ENCODE data around the gene GTF3C1.
A peak's percentile ranks its signal among the peaks of the same experiment; 100 is the strongest.

Gene GTF3C1

DNA sequence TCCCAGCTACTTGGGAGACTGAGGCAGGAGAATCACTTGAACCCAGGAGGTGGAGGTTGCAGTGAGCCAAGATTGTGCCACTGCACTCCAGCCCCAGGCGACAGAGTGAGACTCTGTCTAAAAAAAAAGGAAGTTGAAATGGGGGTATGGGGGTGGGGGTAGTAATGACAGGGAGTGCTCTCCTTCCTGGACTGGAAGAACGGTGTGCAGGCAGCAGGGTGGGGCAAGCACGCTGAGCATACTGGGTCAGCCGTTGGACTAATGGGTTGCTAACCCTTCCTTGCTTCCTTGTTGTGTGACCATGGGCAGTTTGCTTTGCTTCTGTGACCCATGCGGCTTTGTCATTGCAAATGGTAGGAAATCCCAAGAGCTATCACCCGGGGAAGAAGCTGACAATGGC is 16.7 kb upstream of the GTF3C1 start:
- DNase-seq, result no peak

DNA sequence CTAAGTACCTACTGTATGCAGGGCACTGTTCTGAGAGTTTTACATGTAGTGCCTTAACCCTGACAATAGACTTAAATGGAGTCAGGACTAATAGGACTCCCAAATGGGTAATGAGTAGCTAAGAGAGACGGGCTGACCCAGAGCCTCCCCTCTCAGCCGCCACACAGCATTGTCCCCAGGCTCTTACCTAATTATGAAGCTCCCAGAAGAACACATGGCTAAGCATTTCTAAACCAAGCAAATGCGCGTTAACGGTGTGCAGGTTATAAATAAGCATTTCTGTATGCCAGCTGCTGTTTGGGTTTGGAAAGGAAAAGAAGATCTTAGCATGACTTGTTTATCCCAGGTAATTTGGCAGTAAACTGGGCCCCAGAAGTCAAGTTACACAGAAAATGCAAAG is 14.5 kb upstream of the GTF3C1 start:
- DNase-seq, result no peak

DNA sequence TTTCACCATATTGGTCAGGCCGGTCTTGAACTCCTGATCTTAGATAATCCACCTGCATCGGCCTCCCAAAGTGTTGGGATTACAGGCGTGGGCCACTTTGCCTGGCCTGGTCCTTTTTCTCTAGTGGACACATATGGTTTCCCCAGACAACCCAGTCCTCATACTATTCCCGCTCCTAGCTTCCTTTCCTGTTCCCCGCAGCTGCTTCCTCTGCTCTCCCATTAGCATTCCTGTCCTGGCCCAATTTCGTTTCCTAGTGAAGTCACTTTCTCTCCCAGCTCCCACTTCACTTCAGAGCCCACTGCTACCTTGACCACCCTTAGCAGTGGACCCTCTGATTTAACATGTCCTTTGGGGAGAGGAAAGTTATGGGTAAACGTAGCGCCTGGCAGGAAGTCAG is 11.5 kb upstream of the GTF3C1 start:
- DNase-seq, result no peak

DNA sequence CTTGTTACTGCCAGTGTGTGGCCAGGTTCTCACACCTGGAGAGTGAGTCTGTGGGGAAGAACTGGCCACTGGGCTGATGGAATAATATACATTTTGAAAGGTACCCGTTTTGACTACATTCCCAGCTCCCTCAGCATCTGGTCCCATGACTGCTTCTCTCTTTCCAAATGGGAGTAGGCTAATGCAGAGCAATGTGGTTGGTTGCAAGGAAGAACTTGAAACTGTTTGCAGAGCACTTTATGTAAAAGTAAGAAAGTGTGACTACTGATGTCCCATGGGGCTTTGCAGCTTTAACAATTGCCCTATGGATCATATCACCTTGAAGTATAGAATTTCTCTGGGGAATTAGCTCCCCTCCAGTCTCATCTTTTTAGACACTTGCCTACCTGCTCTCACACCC is 9.2 kb upstream of the GTF3C1 start:
- no peak for DNase-seq

DNA sequence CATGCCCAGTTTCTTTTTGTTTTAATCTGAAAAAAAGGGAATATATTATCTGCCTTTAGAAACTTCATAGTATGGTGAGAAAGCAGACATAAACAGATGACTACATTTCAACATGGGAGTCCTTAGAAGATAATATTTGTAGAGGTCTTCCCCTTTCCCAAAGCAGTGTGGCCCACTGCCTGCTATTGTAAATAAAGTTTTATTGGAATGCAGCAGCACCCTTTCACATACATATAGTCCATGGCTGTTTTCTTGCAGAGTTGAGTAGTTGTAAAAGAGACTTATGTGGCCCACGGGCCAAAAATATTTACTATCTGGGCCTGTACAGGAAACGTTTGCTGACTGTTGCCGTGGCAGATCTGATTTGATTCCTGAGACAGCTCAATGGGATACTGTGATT is 8.7 kb upstream of the GTF3C1 start:
- DNase-seq, result no peak

DNA sequence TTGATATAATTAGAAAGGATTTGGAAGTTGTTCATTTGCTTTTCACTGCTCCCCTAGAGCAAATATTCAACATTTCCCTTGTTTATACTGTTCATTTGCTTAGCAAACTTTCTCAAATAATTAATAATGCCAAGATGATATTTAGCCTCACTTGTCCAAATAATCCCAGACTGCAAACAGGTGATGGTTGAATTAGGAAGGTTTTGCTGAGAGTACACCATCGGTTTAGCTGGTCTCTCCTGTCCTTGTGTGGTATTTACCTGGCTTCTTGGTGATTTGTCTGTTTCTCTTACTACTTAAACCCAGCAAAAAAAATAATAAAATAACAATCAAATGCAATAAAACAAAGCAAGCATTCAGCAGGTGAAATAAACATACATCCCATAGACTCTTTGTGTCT is 6.8 kb upstream of the GTF3C1 start:
- DNase-seq, result no peak

DNA sequence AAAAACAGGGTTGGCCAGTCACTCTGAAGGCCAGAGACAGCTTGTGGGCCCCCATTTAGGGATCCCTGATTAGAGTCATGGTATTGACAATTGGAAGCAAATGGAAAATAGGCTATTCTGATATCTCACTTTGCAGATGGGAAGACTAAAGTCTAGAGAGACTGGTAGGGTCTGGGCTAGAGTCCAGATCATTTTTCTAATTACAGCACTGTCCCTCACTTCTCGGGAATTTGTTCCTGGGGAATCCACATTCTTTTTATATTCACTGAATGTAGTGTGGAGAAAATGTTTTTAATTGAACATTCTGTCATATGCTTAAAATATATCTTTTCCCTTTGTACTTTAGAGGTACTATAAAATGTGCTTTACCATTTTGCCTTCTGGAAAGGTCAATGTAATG is 1.3 kb upstream of the GTF3C1 start:
- DNase-seq, result no peak

DNA sequence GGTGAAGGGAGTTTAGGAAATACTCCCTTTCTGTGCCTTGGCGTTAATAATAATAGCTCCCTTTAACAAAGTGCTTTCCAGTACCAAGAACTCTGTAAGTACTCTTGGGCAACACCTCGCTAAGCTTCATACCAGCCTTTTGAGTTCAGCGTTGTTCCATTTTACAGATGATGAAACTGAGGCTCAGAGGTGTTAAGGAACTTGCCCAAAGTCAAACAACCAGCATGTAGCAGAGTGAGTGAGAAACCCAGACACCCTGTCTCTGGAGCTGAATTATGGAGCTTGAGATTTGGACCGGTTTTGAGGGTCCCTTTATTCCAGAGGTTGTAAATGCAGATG is 838 bp upstream of the GTF3C1 start:
- no peak for DNase-seq

DNA sequence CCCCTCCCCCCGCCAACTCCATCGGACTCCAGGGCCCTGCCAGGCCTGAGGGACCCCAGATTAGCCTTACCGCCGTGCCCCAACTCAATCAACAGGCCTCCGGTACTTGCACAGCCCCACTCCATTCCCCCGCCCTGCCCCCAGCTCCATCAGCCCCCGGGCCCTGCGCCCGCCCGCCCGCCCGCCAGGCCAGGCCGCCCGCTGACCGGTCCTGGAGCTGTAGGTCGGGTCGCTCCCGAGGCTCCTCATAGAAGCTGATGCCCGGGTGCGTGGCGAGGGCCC is 308 bp downstream of the GTF3C1 start:
- DNase-seq, result no peak

DNA sequence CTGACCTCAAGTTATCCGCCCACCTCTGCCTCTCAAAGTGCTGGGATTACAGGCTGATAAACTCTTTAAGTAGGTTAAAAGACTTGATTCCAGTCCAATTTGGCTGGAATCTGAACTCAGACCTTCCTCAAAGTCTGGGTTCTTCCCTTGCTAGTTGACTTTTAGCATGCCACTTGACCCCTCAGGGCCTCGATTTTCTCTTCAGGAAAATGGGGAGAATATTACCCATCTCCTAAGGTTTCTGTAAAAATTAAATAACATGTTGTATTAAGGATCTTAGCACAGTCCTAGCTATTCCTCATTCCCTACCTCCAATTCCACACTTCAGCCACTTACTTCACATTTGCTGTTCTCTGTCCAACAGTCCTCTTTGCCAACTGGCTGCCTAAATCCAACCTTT is 1.9 kb downstream of the GTF3C1 start:
- DNase-seq, result no peak

DNA sequence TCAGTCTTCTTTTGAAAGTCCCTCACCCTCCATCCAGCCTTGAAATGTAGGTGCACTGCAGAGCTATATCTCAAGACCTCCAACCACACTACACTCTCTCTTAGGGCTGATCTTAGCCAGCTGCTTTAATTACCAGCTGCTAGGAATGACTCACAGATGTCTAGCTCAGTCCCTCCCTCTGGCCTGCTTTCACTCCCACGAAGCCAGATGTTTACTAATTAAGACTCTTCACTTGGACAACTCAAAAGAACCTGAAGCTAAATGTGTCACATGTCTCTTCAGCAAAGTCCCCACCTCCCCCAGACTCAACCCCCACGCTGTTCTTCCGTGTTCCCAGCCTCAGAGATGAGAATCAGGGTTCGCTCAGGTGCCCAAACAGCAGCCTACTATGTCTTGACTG is 2.6 kb downstream of the GTF3C1 start:
- DNase-seq, result no peak

DNA sequence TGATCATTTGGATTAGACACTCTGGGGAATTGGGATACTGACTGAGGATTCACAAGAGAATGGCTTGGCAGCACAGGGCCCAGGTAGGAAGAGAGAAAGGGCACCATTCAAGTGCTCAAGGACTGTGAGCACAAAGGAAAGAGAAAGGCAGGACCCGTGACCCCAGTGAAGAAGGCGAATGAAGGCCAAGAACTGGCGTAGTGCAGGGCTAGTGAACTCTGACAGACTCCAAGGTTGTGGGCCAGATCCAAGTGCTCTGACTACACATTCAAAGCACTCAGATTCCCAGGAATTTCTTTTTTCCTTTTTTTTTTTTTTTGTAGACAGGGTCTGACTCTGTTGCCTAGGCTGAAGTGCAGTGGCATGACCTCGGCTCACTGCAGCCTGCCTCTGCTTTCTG is 5.0 kb downstream of the GTF3C1 start:
- no peak for DNase-seq

DNA sequence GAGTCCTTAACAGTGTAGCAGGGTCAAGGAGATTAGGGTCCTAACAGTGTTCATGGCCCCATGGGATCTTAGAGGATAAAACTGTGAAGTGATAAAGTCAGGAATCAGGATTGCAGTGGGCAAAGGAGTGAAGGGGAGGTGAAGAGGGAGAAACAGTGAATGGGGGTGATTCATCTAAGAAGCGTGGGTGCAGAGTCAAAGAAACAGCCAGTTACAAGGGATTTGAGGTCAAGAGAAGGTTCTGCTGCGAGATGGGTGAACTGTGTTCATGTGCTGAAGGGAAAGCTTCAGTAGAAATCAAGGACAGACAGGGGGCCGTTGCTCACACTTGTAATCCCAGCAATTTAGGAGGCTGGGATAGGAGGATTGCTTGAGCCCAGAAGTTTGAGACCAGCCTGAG is 5.9 kb downstream of the GTF3C1 start:
- DNase-seq, result no peak

DNA sequence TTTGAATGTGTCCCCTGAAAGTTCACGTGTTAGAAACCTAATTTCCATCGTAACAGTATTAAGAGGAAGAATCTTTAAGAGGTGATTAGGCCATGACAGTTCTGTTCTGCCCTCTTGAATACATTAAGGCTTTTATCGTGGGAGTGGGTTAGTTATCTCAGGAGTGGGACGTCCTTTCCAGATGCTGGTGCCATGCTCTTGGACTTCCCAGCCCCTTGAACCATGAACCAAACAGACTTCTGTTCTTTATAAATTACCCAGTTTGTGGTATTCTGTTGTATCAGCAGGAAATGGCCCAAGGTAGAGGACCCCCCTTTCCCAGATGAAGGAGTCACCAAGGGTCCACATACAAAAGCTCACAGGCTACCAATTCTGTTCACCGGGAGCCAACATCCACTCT is 10.1 kb downstream of the GTF3C1 start:
- no peak for DNase-seq

DNA sequence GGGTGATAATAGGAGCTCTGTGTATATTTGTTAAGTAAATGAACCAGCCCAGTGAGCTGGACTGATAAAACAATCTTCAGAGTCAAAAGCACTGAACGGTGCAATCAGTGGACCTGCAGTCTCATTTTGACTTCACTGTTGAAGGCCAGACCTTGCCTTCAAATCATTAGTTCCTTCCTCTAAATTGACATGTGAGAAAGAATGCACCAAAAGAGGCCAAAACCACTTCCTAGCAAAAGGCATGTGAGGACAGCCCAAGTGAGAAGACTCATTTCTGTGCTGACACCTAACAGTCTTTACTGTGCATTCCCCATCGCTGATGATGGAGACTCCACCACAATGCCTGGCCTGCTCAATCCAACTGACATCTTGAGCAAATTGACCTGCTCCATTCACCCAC is 10.6 kb downstream of the GTF3C1 start:
- no peak for DNase-seq

DNA sequence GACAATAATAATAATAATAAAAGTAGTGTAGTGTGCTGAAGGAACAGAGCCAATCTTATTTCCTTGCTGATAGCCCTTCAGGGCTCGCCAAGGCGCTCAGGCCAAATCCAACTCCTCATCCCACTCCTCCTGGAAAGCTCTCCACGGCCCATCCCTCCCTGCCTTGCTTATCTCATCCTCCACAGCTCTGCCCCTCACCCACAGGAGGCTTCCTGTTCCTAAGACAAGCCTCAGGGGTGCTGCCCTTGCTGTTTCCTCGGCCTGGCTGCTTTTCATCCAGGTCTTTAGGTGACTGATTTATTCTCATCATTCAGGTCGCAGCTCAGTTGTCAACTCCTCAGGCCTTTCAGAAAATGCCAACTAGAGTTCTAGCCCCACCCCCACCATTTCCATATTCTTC is 11.2 kb downstream of the GTF3C1 start:
- no peak for DNase-seq

DNA sequence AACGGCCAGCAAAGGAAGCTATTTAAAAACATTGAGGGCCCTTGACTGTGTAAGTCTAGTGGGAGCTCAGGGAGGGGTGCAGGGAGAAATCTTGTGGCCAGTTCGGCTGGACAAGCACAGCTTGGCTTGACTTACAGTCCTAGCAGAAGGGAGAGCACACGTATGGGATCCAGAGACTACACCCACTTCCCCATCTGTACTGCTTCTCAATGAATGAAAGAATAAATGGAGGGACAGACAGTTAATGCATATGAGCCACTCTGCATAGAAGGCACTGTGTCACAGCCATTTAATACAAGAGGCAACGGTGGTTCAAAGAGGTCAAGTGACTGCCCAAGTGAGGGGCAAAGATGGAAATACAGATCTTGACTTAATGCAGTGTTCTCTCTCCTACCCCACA is 15.5 kb downstream of the GTF3C1 start:
- DNase-seq, result no peak

DNA sequence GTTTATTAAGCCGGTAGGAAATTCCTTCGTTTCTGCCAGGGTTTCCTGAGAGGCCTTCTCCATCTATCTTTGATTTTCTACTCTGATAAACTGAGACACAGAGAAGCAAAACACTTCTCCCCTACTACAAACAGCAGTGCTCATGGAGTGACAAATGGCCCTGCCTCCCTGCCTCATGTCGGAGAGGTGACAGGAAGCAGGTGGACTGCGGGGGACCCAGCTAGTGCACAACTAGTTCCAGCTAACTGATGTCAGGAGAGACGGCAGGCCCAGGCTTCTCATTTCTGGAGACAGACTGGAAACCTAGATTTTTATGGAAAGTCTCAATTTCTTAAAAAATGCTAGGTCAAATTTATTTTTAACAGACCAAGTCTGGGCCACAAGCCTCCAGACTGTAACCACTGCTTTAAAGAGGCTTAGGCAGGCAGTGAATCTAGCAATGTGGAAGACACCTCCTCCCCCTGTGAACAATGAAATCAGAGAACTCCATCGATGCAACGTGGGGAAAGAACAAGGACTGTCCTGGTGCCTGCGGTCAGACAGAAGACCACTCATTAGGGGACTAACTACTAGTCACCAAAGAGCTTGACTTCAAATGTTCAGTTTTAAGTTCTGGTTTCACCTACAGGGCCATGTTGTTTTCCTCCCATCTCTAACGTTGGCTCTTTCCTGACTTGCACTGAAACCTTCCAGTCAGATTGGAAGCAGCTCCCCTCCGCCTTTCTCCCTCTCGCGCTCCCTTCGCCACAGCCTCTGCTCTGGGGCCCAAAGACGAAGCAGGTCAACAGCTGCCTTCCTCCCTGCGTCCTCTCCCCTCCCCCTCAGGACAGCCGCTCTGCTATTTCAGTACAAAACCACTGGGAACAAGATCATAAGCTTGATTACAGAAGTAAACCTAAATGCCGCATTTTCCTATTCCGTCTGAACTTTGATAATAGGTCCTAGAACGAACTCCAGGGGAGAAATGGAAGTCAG is 17.6 kb downstream of the GTF3C1 start:
- no peak for DNase-seq

DNA sequence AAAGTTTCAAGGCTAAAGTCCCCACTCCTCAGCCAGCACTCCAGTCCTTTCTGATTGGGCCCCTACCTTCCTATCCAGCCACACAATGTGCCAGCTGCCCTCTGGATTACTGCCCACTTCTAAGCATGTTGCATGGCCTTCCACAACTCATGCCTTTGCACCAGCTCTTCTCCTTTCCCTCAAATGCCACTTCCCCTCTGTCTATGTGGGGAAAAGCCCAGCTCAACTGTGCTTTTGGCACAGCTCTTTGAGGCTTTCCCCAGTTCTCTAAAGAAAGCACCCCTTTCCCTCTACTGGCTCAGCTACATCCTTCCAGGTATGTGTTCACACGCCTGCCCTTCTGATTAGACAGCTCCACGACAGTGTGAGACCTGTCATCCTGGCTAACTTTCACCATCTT is 18.5 kb downstream of the GTF3C1 start:
- no peak for DNase-seq

DNA sequence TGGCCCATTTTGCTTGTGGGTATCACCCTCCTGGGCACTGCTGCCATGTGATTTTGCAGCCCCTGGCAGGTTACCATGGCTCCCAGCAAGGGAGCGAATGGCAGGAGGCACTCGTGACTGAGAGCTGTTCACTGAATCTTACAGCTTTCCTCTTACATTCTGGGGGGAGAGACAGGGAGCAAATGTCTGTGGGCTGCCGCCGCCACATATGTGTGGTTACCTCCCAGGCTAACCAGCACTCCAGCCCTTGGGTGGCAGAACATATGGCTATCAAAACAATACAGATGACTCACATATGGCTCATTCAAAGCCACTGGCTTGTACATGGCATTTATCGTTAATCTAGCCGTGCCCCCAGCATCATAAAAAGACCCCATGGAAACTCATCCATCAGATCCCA is 19.8 kb downstream of the GTF3C1 start:
- DNase-seq, result no peak

DNA sequence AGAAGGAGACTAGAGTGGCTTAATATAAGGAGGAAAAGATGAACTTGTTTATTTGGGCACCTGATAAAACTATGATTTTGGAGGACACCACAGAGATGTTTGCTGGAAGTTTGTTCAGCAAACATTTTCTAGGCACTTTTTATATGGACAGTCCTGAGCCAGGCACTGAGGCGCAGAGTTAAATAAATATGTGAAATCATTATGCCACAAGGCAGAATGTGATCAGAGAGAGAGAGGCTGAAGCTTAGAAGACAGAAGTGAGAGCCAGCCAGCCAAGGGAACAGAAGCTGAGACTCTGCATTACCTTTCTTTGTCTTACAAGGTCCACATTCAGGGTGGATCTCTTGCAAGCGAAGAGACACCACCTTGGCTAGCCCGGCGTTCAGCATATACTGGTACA is 21.4 kb downstream of the GTF3C1 start:
- no peak for DNase-seq

DNA sequence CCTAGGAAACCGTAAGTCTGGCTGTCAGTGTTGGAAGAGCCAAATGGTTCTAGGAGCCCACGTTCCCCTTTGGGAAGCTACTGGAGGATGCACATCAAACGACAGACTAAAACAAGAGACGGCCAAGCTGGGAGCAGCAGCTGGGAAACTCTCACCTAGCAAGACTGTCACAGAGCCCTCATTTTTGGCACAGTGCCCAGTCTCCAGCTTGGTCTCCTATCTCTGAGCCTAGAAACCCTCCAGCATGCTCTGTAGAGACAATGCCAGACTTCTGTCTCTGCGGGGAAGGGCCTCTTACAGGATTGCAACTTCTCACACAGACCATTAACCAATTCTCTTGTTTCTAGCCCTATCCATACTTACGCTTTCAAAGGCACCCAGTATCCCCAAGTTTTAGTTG is 23.5 kb downstream of the GTF3C1 start:
- peak; percentile 28 for DNase-seq

DNA sequence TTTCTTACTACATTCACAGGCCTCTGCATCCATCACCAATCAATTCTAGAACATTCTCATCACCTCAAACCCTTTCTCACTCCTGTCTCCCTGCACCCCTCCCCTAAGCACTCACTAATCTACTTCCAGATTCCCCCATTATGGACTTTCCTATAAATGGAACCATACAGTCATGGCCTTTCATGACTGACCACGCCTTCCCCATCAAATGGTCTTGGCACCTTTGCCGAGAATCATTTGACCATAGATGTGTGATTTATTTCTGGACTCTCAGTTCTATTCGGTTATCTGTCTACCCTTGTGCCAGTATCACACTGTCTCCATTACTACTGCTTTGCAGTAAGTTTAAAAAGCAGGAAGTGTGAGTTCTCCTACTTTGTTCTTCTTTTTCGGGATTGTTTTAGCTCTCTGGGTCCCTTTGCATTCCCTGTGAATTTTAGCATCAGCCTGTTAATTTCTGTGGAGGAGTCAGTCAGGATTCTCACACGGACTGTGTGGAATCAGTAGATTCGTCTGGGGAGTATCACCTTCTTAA is 27.5 kb downstream of the GTF3C1 start:
- no peak for DNase-seq

DNA sequence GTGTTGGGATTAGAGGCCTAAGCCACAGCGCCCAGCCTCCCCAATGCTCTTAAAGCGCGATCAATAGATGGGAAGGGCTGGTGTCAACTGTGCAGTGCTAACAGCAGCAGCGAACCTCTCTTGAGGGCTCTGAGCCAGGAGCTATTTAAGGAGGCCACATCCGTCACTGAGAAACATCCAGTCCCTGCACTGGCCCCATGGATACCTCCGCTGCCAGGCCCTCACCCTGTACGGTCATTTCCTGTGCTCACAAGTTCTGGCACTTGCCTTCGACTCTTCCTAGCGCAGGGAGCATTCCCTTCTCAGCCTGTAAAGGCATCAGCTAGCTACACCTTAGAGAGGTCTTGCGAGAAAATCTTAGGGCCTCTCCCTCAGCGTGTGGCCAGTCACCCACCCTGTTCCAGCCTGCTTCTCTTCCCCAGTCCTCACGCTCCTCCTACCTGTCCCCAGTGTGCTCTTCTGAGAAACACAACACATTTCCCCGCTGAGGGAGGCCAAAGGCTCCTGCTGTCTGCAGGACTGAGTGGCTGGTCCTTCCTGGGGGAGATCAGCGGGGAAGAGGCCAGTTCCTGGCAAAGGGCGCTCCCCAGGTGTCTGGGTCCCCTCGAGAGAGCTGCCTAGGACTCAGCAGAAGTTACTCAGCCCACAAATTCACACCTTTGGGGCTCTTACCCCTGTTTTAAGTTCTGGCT is 28.6 kb downstream of the GTF3C1 start:
- DNase-seq, result no peak

DNA sequence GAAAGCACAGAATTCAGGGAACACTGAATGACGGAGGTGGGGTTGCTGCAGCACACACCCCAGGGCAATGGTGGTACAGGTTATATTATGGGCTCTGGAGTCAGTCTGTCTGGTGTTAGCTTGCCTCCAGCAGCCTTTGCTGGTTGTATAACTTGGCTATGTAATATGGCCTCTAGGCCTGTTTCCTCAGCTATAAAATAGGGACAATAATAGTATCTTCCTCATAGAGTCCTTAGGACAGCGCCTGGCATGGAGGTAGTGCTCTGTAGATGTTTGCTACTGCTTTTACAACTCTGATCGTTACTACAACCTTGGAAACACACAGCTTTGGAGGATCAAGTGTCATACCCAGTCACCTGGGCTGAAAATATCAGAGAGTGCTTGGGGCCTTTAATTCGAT is 31.5 kb downstream of the GTF3C1 start:
- DNase-seq, result no peak

Data from DMS53 (cell line).